K562 (cell line): ENCODE results near the gene TSSK2. TPM values are rescaled to one million over a fixed set of nuclear protein-coding genes. Genes with fewer than 3 reads are reported as not detected.

Experiments used
- CEBPB ChIP-seq: fragments of 450-650 bp; IDR thresholded peaks from 2 replicates; pipeline ENCODE4 v1.6.1; 2016; ENCODE audit warnings: missing genetic modification characterization, missing compliant biosample characterization
- HMGN3 ChIP-seq: IDR thresholded peaks from 2 replicates; pipeline ENCODE4 v1.6.1; 2011; ENCODE audit warnings: borderline replicate concordance, low read depth, mild to moderate bottlenecking, mixed read lengths, low read length; ENCODE audit not compliant: insufficient read length; ENCODE audit errors: extremely low read depth
- MEIS2 ChIP-seq: fragments of 450-650 bp; IDR thresholded peaks from 2 replicates; pipeline ENCODE4 v1.6.1; 2014; ENCODE audit warnings: mild to moderate bottlenecking; ENCODE audit not compliant: partially characterized antibody
- MGA ChIP-seq: fragments of 450-650 bp; IDR thresholded peaks from 2 replicates; pipeline ENCODE4 v1.6.1; 2016; ENCODE audit warnings: mild to moderate bottlenecking, moderate library complexity
- NCOA1 ChIP-seq: fragments of 450-650 bp; IDR thresholded peaks from 2 replicates; pipeline ENCODE4 v1.6.1; 2016; ENCODE audit warnings: low read depth
- NFIX ChIP-seq: fragments of 250-450 bp; sonication (Bioruptor Pico); IDR thresholded peaks from 2 replicates; pipeline ENCODE4 v1.4.0; 2020; ENCODE audit warnings: low read depth, mild to moderate bottlenecking, moderate library complexity
- RAD21 ChIP-seq, 2 experiments: fragments of 250-450 bp in 1 of 2; fragments of 450-650 bp in 1 of 2; sonication (Bioruptor Pico) in 1 of 2; formaldehyde crosslinking in 1 of 2; IDR thresholded peaks in 1 of 2; conservative IDR thresholded peaks in 1 of 2; 2 replicates each; pipeline versions ENCODE4 v1.4.0 to v1.8.0; 2020 to 2022; ENCODE audit warnings: mild to moderate bottlenecking in 2 of 2, moderate library complexity in 1 of 2
- RHOXF2B ChIP-seq: fragments of 250-450 bp; sonication (Bioruptor Pico); conservative IDR thresholded peaks from 2 replicates; pipeline ENCODE4 v1.5.1; 2021
- STAT5A ChIP-seq: IDR thresholded peaks from 2 replicates; pipeline ENCODE4 v1.6.1; 2012; ENCODE audit warnings: low read length, inconsistent platforms, borderline replicate concordance
- ZNF699 ChIP-seq: fragments of 250-450 bp; sonication (Bioruptor Pico); IDR thresholded peaks from 2 replicates; pipeline ENCODE4 v1.8.0; 2021; ENCODE audit warnings: mild to moderate bottlenecking, moderate library complexity; ENCODE audit not compliant: insufficient replicate concordance
- polyA plus RNA-seq, 8 experiments: library from polyadenylated mRNA; depleted of rRNA in 4 of 8; stranded (reverse) in 5 of 8; unstranded in 3 of 8; fragments of >200 nt; fragmentation: Nextera tagmentation in 2 of 8; fragmentation: Illumina TruSeq in 1 of 8; extraction: Ambion mirVana in 2 of 8; extraction: Trizol in 1 of 8; gene quantifications; 2 replicates each; pipeline versions ENCODE4 v1.2.1 to v1.2.3, GENCODE V29; 2011 to 2014; ENCODE audit warnings: inconsistent platforms in 1 of 8, missing spikeins in 1 of 8
- total RNA-seq, 7 experiments: library from RNA; depleted of rRNA in 6 of 7; stranded (reverse); fragments of >200 nt in 6 of 7; fragmentation: Illumina TruSeq in 2 of 7; extraction: Trizol in 2 of 7; gene quantifications; 2 replicates each; pipeline versions ENCODE4 v1.2.1 to v1.2.3, GENCODE V29; 2011 to 2021; ENCODE audit warnings: low replicate concordance in 1 of 7
- TF ChIP-seq, protein P1 (sequence below): fragments of 450-650 bp; IDR thresholded peaks from 2 replicates; pipeline ENCODE4 v1.6.1; 2018; ENCODE audit not compliant: partially characterized antibody

The TSSK2 gene
- total and polyA plus RNA-seq, 9 of the 15 experiments (the other 6 are each of a cell fraction or from before 2014, with no cell fraction given): 0.04 TPM; not detected in 8

DNA sequence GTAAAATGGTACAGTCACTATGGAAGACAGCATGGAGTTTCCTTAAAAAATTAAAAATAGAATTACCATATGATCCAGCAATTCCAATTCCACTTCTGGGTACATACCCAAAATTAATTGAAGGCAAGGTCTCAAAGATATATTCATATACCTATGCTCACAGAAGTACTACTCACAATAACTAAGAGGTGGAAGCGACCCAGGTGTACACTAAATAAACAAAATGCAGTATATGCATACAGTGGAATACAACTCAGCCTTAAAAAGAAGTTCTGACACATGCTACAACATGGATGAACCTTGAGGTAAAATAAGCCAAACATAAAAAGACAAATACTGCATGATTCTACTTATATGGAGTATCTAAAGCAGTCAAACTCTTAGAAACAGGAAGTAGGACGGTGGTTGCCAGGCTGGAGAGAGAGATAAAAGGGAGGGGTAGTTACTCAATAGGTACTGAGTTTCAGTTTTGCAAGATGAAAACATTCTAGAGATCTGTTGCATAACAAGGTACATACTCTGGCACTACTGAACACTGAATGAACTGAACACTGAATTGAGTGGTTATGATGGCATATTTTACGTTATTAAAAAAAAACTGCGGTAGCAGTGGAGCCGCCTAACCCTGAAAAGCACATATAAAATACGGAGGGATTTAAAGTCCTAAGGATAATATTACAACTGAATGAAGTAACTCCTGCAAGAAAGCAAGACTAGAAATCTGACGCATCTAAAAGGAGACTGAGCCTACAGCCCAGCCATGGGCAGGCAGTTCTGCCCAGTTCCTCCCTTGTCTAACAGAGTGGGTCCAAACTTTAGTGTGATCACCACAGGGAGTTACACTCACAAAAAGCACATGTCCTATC is 21.7 kb upstream of the TSSK2 start (continued):
- TF ChIP-seq CEBPB (tag) (peak; percentile 100), MGA (no peak; the same call in 1 of the 2 replicates), RAD21 (CRISPR knock-in tag; conservative IDR thresholded peaks at IDR 0.05 in 1 of 2, IDR thresholded peaks at IDR 0.05 in 1 of 2) (peak; percentile 16 to 23; a peak in 2 of 4 replicates), ZNF699 (CRISPR knock-in tag) (no peak), NFIX (CRISPR knock-in tag) (no peak), HMGN3 (no peak), NCOA1 (peak; percentile 88; the same call in 1 of the 2 replicates), RHOXF2B (no peak), MEIS2 (no peak), STAT5A (peak; percentile 85)
- TF ChIP-seq, protein P1, sequence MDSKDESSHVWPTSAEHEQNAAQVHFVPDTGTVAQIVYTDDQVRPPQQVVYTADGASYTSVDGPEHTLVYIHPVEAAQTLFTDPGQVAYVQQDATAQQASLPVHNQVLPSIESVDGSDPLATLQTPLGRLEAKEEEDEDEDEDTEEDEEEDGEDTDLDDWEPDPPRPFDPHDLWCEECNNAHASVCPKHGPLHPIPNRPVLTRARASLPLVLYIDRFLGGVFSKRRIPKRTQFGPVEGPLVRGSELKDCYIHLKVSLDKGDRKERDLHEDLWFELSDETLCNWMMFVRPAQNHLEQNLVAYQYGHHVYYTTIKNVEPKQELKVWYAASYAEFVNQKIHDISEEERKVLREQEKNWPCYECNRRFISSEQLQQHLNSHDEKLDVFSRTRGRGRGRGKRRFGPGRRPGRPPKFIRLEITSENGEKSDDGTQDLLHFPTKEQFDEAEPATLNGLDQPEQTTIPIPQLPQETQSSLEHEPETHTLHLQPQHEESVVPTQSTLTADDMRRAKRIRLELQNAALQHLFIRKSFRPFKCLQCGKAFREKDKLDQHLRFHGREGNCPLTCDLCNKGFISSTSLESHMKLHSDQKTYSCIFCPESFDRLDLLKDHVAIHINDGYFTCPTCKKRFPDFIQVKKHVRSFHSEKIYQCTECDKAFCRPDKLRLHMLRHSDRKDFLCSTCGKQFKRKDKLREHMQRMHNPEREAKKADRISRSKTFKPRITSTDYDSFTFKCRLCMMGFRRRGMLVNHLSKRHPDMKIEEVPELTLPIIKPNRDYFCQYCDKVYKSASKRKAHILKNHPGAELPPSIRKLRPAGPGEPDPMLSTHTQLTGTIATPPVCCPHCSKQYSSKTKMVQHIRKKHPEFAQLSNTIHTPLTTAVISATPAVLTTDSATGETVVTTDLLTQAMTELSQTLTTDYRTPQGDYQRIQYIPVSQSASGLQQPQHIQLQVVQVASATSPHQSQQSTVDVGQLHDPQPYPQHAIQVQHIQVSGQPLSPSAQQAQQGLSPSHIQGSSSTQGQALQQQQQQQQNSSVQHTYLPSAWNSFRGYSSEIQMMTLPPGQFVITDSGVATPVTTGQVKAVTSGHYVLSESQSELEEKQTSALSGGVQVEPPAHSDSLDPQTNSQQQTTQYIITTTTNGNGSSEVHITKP: no peak
